Transverse colon (tissue), 4 donors: Measurements from ENCODE around the gene YPEL4.

Source experiments
- CTCF ChIP-seq, 5 experiments: fragments of 200-600 bp in 3 of 5; fragments of 450-650 bp in 2 of 5; sonication (generic) in 3 of 5; IDR thresholded peaks; 1 replicate in 2 of 5; 2 replicates in 3 of 5; pipeline ENCODE4 v1.5.1; 2016 to 2017; ENCODE audit warnings: antibody characterized with exemption in 5 of 5, inconsistent platforms in 3 of 5, mild to moderate bottlenecking in 2 of 5, moderate library complexity in 1 of 5
- POLR2A ChIP-seq: fragments of 450-650 bp; IDR thresholded peaks from one replicate; pipeline ENCODE4 v1.6.1; 2016; ENCODE audit warnings: antibody characterized with exemption, mild to moderate bottlenecking, moderate library complexity
- POLR2AphosphoS5 ChIP-seq, 3 donors: sonication (generic); formaldehyde crosslinking; IDR thresholded peaks; one replicate each; pipeline ENCODE4 v1.6.1; 2016; ENCODE audit warnings: antibody characterized with exemption in 3 of 3

GRCh38 chr11:57647960-57648800, 1.5 kb downstream of the YPEL4 start:
- TF ChIP-seq CTCF (IDR thresholded peaks at IDR 0.05) (no peak), POLR2A (no peak), POLR2AphosphoS5 (IDR thresholded peaks at IDR 0.05) (no peak)
